ENCODE data around the gene NPB.

NPB gene

GRCh38 chr17:81870131-81870980, 31.7 kb upstream of the NPB start:
- DNase-seq = no peak

GRCh38 chr17:81870981-81871386, 31.1 kb upstream of the NPB start, which contains the start of gene ARHGDIA:
Gene ARHGDIA (minus strand): TSS chr17:81871337. CDS start chr17:81869930, 1,407 bp downstream.
- no peak for DNase-seq

DNA sequence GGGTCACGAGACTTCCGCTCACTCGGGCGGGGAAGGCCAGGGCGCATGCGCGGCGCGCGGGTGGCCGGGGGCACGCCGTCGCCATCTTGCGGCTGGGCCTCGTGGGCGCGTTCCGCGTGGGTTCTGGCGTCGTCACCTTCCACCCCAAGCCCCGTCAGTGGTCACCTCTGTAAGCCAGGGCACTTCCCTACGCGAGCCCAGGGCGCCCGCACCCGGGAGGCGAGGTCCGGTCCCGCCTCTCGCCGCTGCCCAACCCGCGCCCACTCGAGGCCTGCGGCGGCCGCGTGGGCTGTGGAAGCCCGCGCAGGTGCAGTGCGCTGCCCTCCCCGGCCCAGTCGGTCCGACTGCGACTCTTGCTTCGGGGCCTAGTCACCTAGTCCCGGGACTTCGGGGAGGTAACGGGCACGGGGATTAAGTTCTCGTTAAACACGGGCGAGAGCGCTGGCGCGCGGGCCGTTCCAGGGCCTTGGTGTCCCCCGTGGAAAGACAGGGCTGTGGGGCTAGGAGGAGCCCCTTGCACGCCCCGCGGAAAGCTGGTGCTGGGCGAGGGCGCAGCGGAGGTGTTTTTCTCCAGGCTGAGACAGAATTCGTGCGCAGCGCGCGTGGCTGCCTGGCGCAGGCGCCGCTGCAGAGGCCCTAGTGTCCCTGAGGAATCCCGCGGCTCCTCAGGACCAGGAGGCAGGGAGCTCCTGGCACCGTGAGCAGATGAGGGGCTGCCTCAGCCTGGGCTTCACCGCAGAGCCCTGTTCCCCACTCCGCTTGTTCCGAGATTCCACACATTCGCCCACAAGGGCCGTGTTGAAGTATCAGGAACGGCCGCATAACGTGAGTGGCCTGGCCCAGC, 30.4 kb upstream of the NPB start:
- peak; percentile 88 for DNase-seq

GRCh38 chr17:81877569-81877968, 24.5 kb upstream of the NPB start:
- no peak for DNase-seq

GRCh38 chr17:81878294-81878693, 23.7 kb upstream of the NPB start:
- no peak for DNase-seq

- no peak for DNase-seq
Observed at GRCh38 chr17:81879121-81879520, 22.9 kb upstream of the NPB start.

DNA sequence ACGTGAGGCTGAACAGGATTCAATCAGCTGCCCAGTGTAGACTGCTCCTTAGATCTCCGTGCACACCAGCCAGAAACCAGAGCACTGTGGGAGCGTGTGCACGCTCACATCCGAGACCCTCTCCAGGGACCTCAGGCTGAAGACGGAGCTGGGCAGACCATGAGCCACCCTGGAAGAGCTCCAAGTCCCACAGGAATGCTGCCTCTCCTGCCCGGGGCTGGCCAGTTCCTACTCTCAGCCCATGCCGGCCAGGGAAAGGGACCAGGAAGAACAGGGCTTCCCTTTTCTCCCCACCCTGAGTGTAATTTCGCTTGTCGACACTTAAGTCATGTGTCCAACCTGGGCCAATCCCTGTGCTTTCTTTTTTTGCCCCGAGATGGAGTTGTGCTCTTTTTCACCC, 17.5 kb upstream of the NPB start:
- no peak for DNase-seq

- no peak for DNase-seq
Observed at GRCh38 chr17:81884968-81885367, 17.1 kb upstream of the NPB start.

GRCh38 chr17:81885454-81885853, 16.6 kb upstream of the NPB start:
- DNase-seq = no peak

- DNase-seq = no peak
Observed at GRCh38 chr17:81885869-81886548, 16.0 kb upstream of the NPB start.

DNA sequence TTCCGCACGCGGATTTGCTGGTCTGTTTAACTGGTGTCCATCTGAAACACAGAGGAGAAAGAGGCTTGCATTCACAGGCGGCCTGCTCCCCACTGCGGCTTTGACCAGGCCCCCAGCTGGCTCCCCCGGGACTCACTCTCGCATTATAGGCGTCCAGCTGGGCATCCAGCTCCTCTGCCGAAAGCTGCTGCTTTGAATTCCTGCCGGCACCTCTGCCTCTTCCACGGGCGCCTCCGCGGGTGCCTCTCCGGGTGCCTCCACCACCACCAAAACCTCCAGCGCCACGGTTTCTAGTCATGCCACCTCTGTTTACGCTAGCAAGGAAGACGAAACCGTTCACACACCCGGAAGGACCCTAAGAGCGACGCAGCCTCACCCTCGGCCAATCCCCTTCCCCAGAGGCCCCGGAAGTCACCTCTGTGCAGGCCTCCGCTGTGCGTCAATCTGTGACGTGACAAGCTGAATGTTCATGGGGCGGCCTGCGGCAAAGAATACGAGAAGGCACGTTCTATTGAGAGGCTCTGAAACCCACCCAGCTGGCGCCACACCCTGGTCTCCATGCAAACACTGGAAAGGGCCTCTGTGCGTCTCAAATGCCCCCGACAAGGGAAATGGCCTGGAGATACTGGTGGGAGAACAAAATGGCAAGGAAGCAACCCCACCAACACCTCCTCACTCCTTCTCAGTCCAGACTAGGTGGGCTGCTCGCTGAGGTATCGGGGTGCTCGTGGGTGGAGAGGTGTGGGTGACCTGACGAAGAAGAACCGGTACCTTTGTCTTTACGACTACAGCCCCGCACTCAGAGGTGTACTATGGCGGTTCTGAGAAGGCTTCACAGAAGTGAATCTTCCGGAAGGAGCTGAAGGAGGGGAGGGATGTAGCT, 13.7 kb upstream of the NPB start:
- no peak for DNase-seq

DNA sequence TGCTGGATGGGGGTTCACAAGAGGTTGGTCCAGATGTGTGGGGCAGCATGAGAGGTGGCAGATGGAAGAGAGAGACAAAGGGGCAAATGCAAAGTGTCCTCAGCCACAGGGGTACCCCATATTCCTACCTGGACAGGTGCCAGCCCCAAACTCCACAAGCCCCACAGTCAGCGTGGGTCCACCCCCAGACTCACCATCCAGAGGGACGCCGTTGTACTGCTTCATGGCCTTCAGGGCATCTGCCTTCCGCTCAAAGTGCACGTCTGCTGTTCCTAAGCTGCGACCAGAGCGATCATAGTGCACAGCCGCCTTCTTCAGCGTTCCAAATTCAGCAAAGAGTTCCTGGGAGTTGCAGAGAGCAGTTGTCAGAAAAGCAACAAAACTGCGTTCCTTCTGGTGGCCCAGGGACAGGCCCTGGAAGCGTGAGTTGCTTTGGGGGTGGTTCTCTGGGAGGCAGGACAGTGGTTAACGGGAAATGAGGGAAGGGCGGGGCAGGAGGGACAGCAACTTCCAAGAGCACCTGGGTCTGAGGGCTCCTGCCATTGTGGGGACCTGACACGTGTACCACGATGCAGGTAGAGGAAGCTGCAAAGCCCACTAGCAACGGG, 12.9 kb upstream of the NPB start:
- no peak for DNase-seq

- DNase-seq = no peak
Observed at GRCh38 chr17:81889602-81890001, 12.4 kb upstream of the NPB start.

GRCh38 chr17:81890447-81891302, 11.4 kb upstream of the NPB start:
- DNase-seq = no peak

GRCh38 chr17:81891303-81891552, 10.8 kb upstream of the NPB start:
- no peak for DNase-seq

DNA sequence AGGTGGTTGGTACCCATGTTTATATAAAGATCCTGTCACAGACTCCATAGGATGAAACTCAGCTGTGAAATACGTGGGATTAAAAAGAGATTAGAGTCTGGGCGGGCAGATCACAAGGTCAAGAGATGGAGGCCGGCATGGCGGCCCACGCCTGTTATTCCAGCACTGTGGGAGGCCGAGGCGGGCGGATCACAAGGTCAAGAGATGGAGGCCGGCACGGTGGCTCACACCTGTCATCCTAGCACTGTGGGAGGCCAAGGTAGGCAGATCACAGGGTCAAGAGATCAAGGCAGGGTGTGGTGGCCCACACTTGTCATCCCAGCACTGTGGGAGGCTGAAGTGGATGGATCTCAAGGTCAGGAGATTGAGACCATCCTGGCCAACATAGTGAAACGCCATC, 6.6 kb upstream of the NPB start:
- no peak for DNase-seq

DNA sequence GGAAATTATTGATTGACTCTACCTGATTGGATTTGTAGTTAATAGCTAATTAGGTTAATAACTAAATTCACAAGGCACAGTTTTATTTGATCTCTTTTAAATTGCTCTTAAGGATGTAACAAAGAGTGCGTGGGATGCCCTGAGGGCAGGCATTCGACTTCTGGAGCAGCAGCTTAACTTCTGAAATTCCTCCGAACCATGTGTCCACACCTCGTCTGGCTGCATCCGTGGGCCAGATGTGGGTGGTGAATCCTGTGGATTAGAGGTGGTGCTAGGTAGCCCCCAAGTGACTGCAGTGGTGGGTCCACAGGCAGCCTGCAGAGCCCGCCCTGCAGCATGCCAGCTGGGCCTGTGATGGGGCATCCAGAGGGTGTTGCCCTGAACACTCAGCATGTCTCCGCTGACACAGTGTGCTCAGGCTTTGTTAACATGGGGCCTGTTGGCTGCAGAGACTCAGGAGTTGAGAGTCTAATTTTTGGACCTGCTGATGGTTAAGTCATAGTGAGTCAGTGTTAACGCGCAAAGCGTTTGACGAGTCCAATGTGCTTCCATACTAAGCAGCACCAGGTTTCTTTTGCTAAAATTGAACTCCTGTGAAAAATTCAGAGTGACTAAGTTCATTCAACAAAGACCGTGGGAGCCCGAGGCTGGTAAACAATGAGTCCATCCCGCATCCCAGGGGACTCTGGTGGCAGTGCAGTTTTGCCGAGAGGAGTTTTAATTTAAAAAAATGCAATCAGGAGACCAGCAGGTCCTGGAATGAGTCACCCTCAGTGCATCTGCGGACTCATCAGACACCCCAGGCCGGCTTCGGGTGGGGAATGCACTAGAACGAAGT, 3.8 kb upstream of the NPB start:
- no peak for DNase-seq

DNA sequence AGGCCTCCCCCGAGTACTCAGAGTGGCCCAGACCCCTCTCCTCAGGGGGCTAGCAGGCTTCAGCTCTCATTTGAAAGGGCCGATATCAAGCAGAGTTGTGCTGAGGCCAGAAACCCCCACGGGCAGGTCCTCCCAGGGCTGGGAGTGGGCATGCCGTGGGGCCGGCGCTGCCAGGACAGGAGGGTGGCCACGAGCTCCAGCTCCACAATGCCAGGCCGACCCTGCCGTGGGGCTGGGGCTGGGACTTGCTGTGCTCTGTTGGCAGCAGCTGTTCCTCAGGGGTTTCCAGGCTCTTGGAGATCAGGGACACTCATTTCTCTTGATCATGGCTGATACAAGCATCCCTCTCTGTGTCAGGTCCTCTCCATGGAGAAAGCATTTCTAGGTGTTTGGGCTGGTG, 3.2 kb upstream of the NPB start:
- DNase-seq = no peak

DNA sequence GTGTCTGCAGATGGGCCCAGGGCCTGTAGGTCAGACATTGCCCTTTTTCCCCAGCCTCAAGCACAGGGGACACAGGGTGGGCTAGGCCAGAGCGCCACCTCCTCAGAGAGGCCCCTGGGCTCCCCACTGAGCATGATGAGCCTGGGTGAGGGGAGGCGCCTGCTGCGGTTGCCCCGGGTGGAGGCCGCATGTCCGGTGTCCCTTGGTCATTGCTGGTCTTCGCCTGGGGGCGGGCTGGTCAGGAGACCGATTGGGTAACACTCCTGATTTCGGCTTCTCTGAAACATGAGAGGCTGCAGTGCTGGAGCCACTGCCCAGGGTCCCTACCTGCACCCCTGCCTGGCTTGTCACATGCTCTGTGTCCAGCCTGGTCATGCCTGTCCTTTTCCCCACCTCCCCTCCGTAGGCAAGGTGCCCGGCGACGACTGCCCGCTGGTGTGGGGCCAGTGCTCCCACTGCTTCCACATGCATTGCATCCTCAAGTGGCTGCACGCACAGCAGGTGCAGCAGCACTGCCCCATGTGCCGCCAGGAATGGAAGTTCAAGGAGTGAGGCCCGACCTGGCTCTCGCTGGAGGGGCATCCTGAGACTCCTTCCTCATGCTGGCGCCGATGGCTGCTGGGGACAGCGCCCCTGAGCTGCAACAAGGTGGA, 2.4 kb upstream of the NPB start:
- no peak for DNase-seq

All from NCI-H2107 (cell line).